ENCODE results near the gene SPAG9. TPM values are rescaled to one million over a fixed set of nuclear protein-coding genes. Genes with fewer than 3 reads are reported as not detected.
"Not testable (repeated sequence)": the region's sequence is repeated elsewhere in the genome, so short reads cannot be mapped to it uniquely, and the experiment has no call there.

SPAG9 gene
- total RNA-seq, 1 donor from 2014 or later = 56.8 TPM

- intact Hi-C loops (cut with micrococcal nuclease) = no loop called here
Measured at GRCh38 chr17:51088287-51088686, 32.4 kb downstream of the SPAG9 start.

GRCh38 chr17:51087072-51087757 is 33.5 kb downstream of the SPAG9 start:
- intact Hi-C loops (cut with micrococcal nuclease) = no loop called here

- intact Hi-C loops (cut with micrococcal nuclease) = no loop called here
Measured at GRCh38 chr17:51085150-51085805, 35.4 kb downstream of the SPAG9 start.

GRCh38 chr17:51083981-51084380 is 36.7 kb downstream of the SPAG9 start:
- intact Hi-C loops (cut with micrococcal nuclease) = no loop called here

- intact Hi-C loops (cut with micrococcal nuclease) = not testable (repeated sequence)
Measured at GRCh38 chr17:51083364-51083763, 37.3 kb downstream of the SPAG9 start.

- intact Hi-C loops (cut with micrococcal nuclease) = no loop called here
Measured at GRCh38 chr17:51079049-51079448, 41.6 kb downstream of the SPAG9 start.

- intact Hi-C loops (cut with micrococcal nuclease) = no loop called here
Measured at GRCh38 chr17:51078009-51078592, 42.6 kb downstream of the SPAG9 start.

GRCh38 chr17:51076821-51077220 is 43.8 kb downstream of the SPAG9 start:
- intact Hi-C loops (cut with micrococcal nuclease) = no loop called here

- intact Hi-C loops (cut with micrococcal nuclease) = no loop called here
Measured at GRCh38 chr17:51071556-51071955, 49.1 kb downstream of the SPAG9 start.

- intact Hi-C loops (cut with micrococcal nuclease) = no loop called here
Measured at GRCh38 chr17:51065466-51065865, 55.2 kb downstream of the SPAG9 start.

GRCh38 chr17:51064061-51064735 is 56.5 kb downstream of the SPAG9 start:
- intact Hi-C loops (cut with micrococcal nuclease) = no loop called here

GRCh38 chr17:51060396-51060795 is 60.3 kb downstream of the SPAG9 start:
- intact Hi-C loops (cut with micrococcal nuclease) = no loop called here

- intact Hi-C loops (cut with micrococcal nuclease) = no loop called here
Measured at GRCh38 chr17:51059781-51060180, 60.9 kb downstream of the SPAG9 start.

GRCh38 chr17:51057534-51057933 is 63.1 kb downstream of the SPAG9 start:
- intact Hi-C loops (cut with micrococcal nuclease) = loop anchor here (2.0 kb wide), 2 partner anchors 27 to 205 kb away; no protein-coding TSS in a partner anchor

GRCh38 chr17:51056813-51057510 is 63.7 kb downstream of the SPAG9 start:
- intact Hi-C loops (cut with micrococcal nuclease) = loop anchor here (1.0 to 2.0 kb wide), 4 partner anchors 26 to 204 kb away; partner anchors contain the start of gene NME1

- intact Hi-C loops (cut with micrococcal nuclease) = no loop called here
Measured at GRCh38 chr17:51054748-51055147, 65.9 kb downstream of the SPAG9 start.

- intact Hi-C loops (cut with micrococcal nuclease) = no loop called here
Measured at GRCh38 chr17:51052235-51052634, 68.4 kb downstream of the SPAG9 start.

GRCh38 chr17:51050291-51051033 is 70.2 kb downstream of the SPAG9 start:
- intact Hi-C loops (cut with micrococcal nuclease) = no loop called here

- intact Hi-C loops (cut with micrococcal nuclease) = no loop called here
Measured at GRCh38 chr17:51046514-51047384, 73.9 kb downstream of the SPAG9 start.

- intact Hi-C loops (cut with micrococcal nuclease) = no loop called here
Measured at GRCh38 chr17:51046046-51046445, 74.6 kb downstream of the SPAG9 start.

Measured in T-helper 1 cell treated with Interleukin-12 subunit alpha and Interleukin-12 subunit beta and Interleukin-4 antibody, amounts not matched to agents 30 ng/mL and 1 ng/mL, for 36 hours (primary cell).